ENCODE data around the gene TUBA8. TPM values are rescaled to one million over a fixed set of nuclear protein-coding genes. Genes with fewer than 3 reads are reported as not detected.
"Not testable (repeated sequence)": the region's sequence is repeated elsewhere in the genome, so short reads cannot be mapped to it uniquely, and the experiment has no call there.

The TUBA8 gene
- total RNA-seq, 1 experiment from 2014 or later: 0.72 TPM

DNA sequence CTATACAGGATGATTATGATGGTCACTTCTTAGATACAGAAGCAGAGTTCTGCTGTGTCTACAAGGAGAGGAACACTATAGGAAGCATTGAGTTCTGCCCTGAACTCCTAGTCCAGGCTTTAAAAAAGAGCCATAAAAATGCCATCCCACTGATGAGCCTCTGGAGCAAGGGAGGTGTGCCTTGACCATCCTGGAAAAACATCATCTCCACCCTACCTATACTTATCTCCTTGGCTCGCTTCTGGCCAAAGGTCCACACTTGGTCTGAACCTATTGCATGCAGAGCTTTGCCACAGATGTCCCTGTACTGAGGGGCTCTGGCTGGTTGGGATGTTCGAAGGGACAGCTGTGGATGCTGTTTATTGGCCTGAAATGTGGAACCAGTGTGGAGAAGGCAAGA, 37.1 kb upstream of the TUBA8 start:
- CTCF ChIA-PET: interaction anchor here (1.8 to 5.0 kb wide), 3 partner anchors 244 to 330 kb away, joined by 4 to 77 read pairs (median 5); no protein-coding TSS in a partner anchor
- H3K27ac Mint-ChIP-seq: no peak overlapping the region; the same call in 1 of the 2 replicates
- no peak for ATAC-seq
- DNase-seq (ENCODE audit: low spot score): no peak
- H3K9me3 Mint-ChIP-seq: no peaks in the 10 kb centered on the region
- no peak overlapping the region for H3K4me3 Mint-ChIP-seq
- peaks cover 9% of the 10 kb centered on the region for H3K4me1 Mint-ChIP-seq
- no peak for TF ChIP-seq CREM (CRISPR knock-in tag; IDR thresholded peaks at IDR 0.05)
- no peak for TF ChIP-seq ZNF416 (CRISPR knock-in tag; IDR thresholded peaks at IDR 0.05)
- no peak for TF ChIP-seq JAZF1 (CRISPR knock-in tag; IDR thresholded peaks at IDR 0.05)
- TF ChIP-seq PRDM15 (CRISPR knock-in tag; IDR thresholded peaks at IDR 0.05): no peak
- TF ChIP-seq TEAD1 (CRISPR knock-in tag; IDR thresholded peaks at IDR 0.05): no peak
- no peaks in the 10 kb centered on the region; the same call in 1 of the 2 replicates for H3K36me3 Mint-ChIP-seq
- no peaks in the 10 kb centered on the region for H3K27me3 Mint-ChIP-seq (ENCODE audit: low read depth)
- POLR2A ChIA-PET: no interaction called here

GRCh38 chr22:18073927-18074326, 36.7 kb upstream of the TUBA8 start:
- DNase-seq (ENCODE audit: low spot score); H3K9me3 Mint-ChIP-seq; ATAC-seq; H3K27ac Mint-ChIP-seq; H3K4me3 Mint-ChIP-seq; H3K36me3 Mint-ChIP-seq; H3K27me3 Mint-ChIP-seq (ENCODE audit: low read depth): not testable (repeated sequence)
- peaks cover 13% of the 10 kb centered on the region for H3K4me1 Mint-ChIP-seq
- ChIA-PET CTCF (interaction anchor here (0.7 to 5.0 kb wide), 4 partner anchors 19 to 331 kb away, joined by 3 to 77 read pairs (median 4); no protein-coding TSS in a partner anchor), POLR2A (interaction anchor here (0.7 kb wide), 1 partner anchor 148 kb away, joined by 5 read pairs; no protein-coding TSS in a partner anchor)

GRCh38 chr22:18075101-18075719, 35.4 kb upstream of the TUBA8 start:
- ATAC-seq: no peak
- Mint-ChIP-seq H3K4me3 (no peak overlapping the region), H3K36me3 (peaks cover 10% of the 10 kb centered on the region), H3K9me3 (no peaks in the 10 kb centered on the region), H3K4me1 (peaks cover 16% of the 10 kb centered on the region), H3K27ac (no peak overlapping the region), H3K27me3 (ENCODE audit: low read depth) (no peaks in the 10 kb centered on the region)
- TF ChIP-seq ZNF671 (CRISPR knock-in tag; IDR thresholded peaks at IDR 0.05) (no peak), ZNF396 (CRISPR knock-in tag; IDR thresholded peaks at IDR 0.05; ENCODE audit: borderline replicate concordance) (no peak), IRF2 (CRISPR knock-in tag; IDR thresholded peaks at IDR 0.05; ENCODE audit: borderline replicate concordance, low read depth) (no peak), ZNF317 (CRISPR knock-in tag; IDR thresholded peaks at IDR 0.05; ENCODE audit: borderline replicate concordance, low read depth) (no peak), GABPB1 (CRISPR knock-in tag; IDR thresholded peaks at IDR 0.05) (no peak), ZBTB43 (CRISPR knock-in tag; IDR thresholded peaks at IDR 0.05) (no peak), NR1H2 (CRISPR knock-in tag; IDR thresholded peaks at IDR 0.05) (no peak), ERG (CRISPR knock-in tag; IDR thresholded peaks at IDR 0.05) (no peak)
- TF ChIP-seq, protein P1, sequence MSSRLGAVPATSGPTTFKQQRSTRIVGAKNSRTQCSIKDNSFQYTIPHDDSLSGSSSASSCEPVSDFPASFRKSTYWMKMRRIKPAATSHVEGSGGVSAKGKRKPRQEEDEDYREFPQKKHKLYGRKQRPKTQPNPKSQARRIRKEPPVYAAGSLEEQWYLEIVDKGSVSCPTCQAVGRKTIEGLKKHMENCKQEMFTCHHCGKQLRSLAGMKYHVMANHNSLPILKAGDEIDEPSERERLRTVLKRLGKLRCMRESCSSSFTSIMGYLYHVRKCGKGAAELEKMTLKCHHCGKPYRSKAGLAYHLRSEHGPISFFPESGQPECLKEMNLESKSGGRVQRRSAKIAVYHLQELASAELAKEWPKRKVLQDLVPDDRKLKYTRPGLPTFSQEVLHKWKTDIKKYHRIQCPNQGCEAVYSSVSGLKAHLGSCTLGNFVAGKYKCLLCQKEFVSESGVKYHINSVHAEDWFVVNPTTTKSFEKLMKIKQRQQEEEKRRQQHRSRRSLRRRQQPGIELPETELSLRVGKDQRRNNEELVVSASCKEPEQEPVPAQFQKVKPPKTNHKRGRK (CRISPR knock-in tag; IDR thresholded peaks at IDR 0.05; ENCODE audit: borderline replicate concordance): no peak
- DNase-seq (ENCODE audit: low spot score): no peak
- POLR2A ChIA-PET: no interaction called here
- CTCF ChIA-PET: interaction anchor here (0.5 to 5.0 kb wide), 47 partner anchors 10 to 629 kb away, joined by 3 to 107 read pairs (median 6); partner anchors contain the start of genes BCL2L13, TUBA8 and USP18
